ENCODE results near the gene DDAH1. TPM values are rescaled to one million over a fixed set of nuclear protein-coding genes. Genes with fewer than 3 reads are reported as not detected.

The DDAH1 gene
- total and polyA plus RNA-seq, 2 of the 8 experiments (the other 6 are each of a cell fraction or from before 2014, with no cell fraction given): 22.8 to 54.5 TPM

- TF ChIP-seq CHD7 (IDR thresholded peaks at IDR 0.05; ENCODE audit: insufficient replicate concordance, low read length) (no peak), MAFK (IDR thresholded peaks at IDR 0.05; ENCODE audit: low read depth, low read length) (no peak), YY1 (IDR thresholded peaks at IDR 0.05; ENCODE audit: low read depth, low read length) (no peak), CTBP2 (IDR thresholded peaks at IDR 0.05; ENCODE audit: borderline replicate concordance, insufficient read depth, insufficient read length, low read length) (no peak), EGR1 (IDR thresholded peaks at IDR 0.05; ENCODE audit: borderline replicate concordance, low read depth, low read length) (no peak), MAX (IDR thresholded peaks at IDR 0.05) (no peak), SUZ12 (IDR thresholded peaks at IDR 0.05; ENCODE audit: low read length) (no peak)
These were observed 98.4 kb downstream of the DDAH1 start (continued) for GRCh38 chr1:85366391-85367170.
